HUES6 (cell line): Measurements from ENCODE around the gene ZFAND2A.
"Not testable (repeated sequence)": the region's sequence is repeated elsewhere in the genome, so short reads cannot be mapped to it uniquely, and the experiment has no call there.

Experiments
- H3K27ac ChIP-seq: 2 replicates; pipeline ENCODE4 v1.7.0; 2013; ENCODE audit warnings: low read depth, mild to moderate bottlenecking, low read length, inconsistent platforms
- H3K27me3 ChIP-seq: 2 replicates; pipeline ENCODE4 v1.6.1; 2013; ENCODE audit warnings: low read length; ENCODE audit not compliant: control insufficient read depth, insufficient read depth
- H3K36me3 ChIP-seq: 2 replicates; pipeline ENCODE4 v1.6.1; 2013; ENCODE audit warnings: low read length; ENCODE audit not compliant: control insufficient read depth, insufficient read depth
- H3K4me1 ChIP-seq: 2 replicates; pipeline ENCODE4 v1.6.1; 2013; ENCODE audit warnings: low read length; ENCODE audit not compliant: control insufficient read depth, insufficient read depth
- H3K4me3 ChIP-seq: 2 replicates; pipeline ENCODE4 v1.5.1; 2013; ENCODE audit warnings: low read depth, low read length
- H3K9ac ChIP-seq: one replicate; pipeline ENCODE4 v1.6.1; 2013; ENCODE audit warnings: mild to moderate bottlenecking, low read length
- H3K9me3 ChIP-seq: 2 replicates; pipeline ENCODE4 v1.6.1; 2013; ENCODE audit warnings: low read depth, low read length; ENCODE audit not compliant: control insufficient read depth, insufficient read depth

The ZFAND2A gene

DNA sequence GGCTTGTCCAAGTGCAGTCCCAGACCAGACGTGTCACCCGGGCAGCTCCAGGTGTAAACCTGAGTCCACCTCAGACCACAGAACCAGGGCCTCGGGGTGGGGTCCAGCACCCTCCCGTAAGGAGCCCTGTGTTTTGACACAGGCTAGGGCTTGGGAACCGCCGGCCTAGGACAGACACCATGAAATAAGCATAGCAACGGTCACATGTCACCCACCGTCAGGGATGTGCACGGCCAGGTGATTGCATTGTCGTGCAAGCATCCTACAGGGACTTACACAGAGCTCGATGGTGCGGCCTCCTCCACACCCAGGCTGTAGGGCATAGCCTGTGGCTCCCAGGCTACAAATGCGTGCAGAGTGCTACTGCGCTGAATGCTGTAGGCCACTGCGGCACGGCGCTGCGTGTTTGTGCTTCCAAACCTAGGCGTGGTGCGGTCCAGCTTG, 10.6 kb downstream of the ZFAND2A start:
- H3K9me3 ChIP-seq: no peaks in the 10 kb centered on the region
- no peaks in the 10 kb centered on the region for H3K27me3 ChIP-seq
- no peak overlapping the region for H3K27ac ChIP-seq
- H3K4me1 ChIP-seq: no peaks in the 10 kb centered on the region
- H3K36me3 ChIP-seq: peaks cover 33% of the 10 kb centered on the region
- H3K9ac ChIP-seq: no peak overlapping the region
- H3K4me3 ChIP-seq: no peak overlapping the region

GRCh38 chr7:1147873-1148272, 12.1 kb downstream of the ZFAND2A start:
- not testable (repeated sequence) for H3K27me3 ChIP-seq, H3K4me3 ChIP-seq, H3K4me1 ChIP-seq, H3K9ac ChIP-seq, H3K9me3 ChIP-seq, H3K27ac ChIP-seq
- peaks cover 18% of the 10 kb centered on the region for H3K36me3 ChIP-seq

GRCh38 chr7:1144269-1144771, 15.7 kb downstream of the ZFAND2A start:
- Histone ChIP-seq H3K36me3 (no peaks in the 10 kb centered on the region), H3K9me3 (no peaks in the 10 kb centered on the region), H3K27me3 (no peaks in the 10 kb centered on the region), H3K4me1 (no peaks in the 10 kb centered on the region), H3K27ac (no peak overlapping the region), H3K9ac (no peak overlapping the region), H3K4me3 (no peak overlapping the region)

DNA sequence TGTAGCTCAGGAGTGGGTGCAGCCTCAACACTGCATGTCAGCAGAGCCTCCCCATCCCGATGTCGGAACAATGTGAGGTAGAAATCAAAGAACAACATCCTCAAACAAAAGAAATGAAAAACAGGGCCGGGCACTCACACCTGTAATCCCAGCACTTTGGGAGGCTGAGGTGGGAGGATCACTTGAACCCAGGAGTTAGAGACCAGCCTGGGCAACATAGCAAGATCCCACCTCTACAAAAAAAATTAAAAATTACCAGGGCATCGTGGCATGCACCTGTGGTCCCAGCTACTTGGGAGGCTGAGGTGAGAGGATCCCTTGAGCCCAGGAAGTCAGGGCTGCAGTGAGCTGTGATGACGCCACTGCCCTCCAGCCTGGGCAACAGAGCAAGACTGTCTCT, 17.0 kb downstream of the ZFAND2A start:
- H3K27ac ChIP-seq, H3K27me3 ChIP-seq, H3K4me1 ChIP-seq, H3K9me3 ChIP-seq, H3K9ac ChIP-seq, H3K36me3 ChIP-seq, H3K4me3 ChIP-seq: not testable (repeated sequence)

- H3K36me3 ChIP-seq: no peaks in the 10 kb centered on the region
- H3K4me1 ChIP-seq: peaks cover 2% of the 10 kb centered on the region
- no peak overlapping the region for H3K27ac ChIP-seq
- H3K27me3 ChIP-seq: no peaks in the 10 kb centered on the region
- no peaks in the 10 kb centered on the region for H3K9me3 ChIP-seq
- H3K4me3 ChIP-seq: no peak overlapping the region
- no peak overlapping the region for H3K9ac ChIP-seq
These were observed 17.9 kb downstream of the ZFAND2A start for GRCh38 chr7:1142051-1142635.

DNA sequence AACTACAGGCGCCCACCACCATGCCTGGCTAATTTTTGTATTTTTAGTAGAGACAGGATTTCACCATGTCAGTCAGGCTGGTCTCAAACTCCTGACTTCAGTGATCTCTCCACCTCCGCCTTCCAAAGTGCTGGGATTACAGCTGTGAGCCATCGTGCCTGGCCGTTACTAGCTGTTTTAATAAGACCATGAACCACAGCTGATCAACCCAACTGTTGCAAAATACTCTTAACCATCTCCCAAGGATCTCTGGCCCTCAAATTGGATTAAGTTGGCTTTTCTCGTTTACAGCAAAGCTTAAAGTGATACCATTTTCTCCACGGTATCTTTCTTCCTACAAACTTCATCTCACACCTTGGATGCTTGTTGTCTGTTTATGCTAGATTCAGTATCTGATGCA, 18.3 kb downstream of the ZFAND2A start:
- Histone ChIP-seq H3K36me3 (no peaks in the 10 kb centered on the region), H3K4me3 (no peak overlapping the region), H3K9me3 (no peaks in the 10 kb centered on the region), H3K4me1 (peaks cover 7% of the 10 kb centered on the region), H3K27ac (no peak overlapping the region), H3K27me3 (no peaks in the 10 kb centered on the region), H3K9ac (no peak overlapping the region)

- no peaks in the 10 kb centered on the region for H3K36me3 ChIP-seq
- no peak overlapping the region for H3K4me3 ChIP-seq
- no peak overlapping the region for H3K9ac ChIP-seq
These were observed 19.4 kb downstream of the ZFAND2A start for GRCh38 chr7:1140476-1141104.

DNA sequence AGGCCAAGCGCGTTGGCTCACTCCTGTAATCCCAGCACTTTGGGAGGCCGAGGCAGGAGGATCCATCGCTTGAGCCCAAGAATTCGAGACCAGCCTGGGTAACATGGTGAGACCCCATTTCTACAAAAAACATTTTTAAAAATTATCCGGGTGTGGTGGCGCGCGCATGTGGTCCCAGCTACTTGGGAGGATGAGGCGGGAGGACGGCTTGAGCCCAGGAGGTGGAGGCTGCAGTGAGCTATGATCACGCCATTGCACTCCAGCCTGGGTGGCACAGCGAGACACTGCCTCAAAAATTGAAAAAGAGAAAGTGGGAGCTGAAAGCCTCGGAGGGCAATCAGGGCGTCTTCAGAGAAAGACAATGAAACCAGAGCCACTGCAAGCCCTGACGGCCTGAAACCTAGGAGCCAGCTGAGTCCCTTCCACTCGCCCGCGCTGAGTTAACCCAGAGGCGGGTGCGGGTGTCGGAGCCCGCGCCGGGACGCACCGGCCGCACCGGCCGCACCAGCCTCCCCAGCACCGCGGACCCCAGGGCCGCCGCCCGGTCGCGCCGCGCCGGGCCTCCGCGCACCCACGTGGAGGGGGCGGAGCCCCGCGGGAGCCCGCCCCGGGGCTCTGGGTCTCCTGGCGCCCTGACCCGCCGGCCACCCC, 22.4 kb downstream of the ZFAND2A start:
- H3K4me1 ChIP-seq: peaks cover 9% of the 10 kb centered on the region
- no peaks in the 10 kb centered on the region for H3K9me3 ChIP-seq
- peak overlapping the region; percentile 88 for H3K4me3 ChIP-seq
- 0 out of 2 replicates have a peak, but pooled peaks cover 2% of the 10 kb centered on the region for H3K36me3 ChIP-seq
- no peak overlapping the region for H3K27ac ChIP-seq
- peak overlapping the region; percentile 78 for H3K9ac ChIP-seq
- H3K27me3 ChIP-seq: no peaks in the 10 kb centered on the region

More at GRCh38 chr7:1140476-1141104, 19.4 kb downstream of the ZFAND2A start:
- H3K9me3 ChIP-seq: no peaks in the 10 kb centered on the region
- no peak overlapping the region for H3K27ac ChIP-seq
- H3K27me3 ChIP-seq: no peaks in the 10 kb centered on the region
- H3K4me1 ChIP-seq: peaks cover 9% of the 10 kb centered on the region

GRCh38 chr7:1136841-1137516, 23.0 kb downstream of the ZFAND2A start:
- H3K9me3 ChIP-seq: no peaks in the 10 kb centered on the region
- no peak overlapping the region for H3K9ac ChIP-seq
- H3K4me3 ChIP-seq: peak overlapping the region; percentile 88
- 0 out of 2 replicates have a peak, but pooled peaks cover 2% of the 10 kb centered on the region for H3K36me3 ChIP-seq
- H3K4me1 ChIP-seq: peaks cover 9% of the 10 kb centered on the region
- no peak overlapping the region for H3K27ac ChIP-seq
- H3K27me3 ChIP-seq: no peaks in the 10 kb centered on the region

GRCh38 chr7:1134951-1135350, 25.0 kb downstream of the ZFAND2A start:
- no peaks in the 10 kb centered on the region for H3K27me3 ChIP-seq
- peaks cover 9% of the 10 kb centered on the region for H3K4me1 ChIP-seq
- no peaks in the 10 kb centered on the region for H3K9me3 ChIP-seq
- no peak overlapping the region for H3K27ac ChIP-seq
- H3K36me3 ChIP-seq: peaks cover 4% of the 10 kb centered on the region
- no peak overlapping the region for H3K4me3 ChIP-seq
- H3K9ac ChIP-seq: no peak overlapping the region
